Right cardiac atrium (tissue), 5 donors: ENCODE results near the gene FAM32A. TPM values are rescaled to one million over a fixed set of nuclear protein-coding genes. Genes with fewer than 3 reads are reported as not detected.
A peak's percentile ranks its signal among the peaks of the same experiment; 100 is the strongest.

Source experiments
- ATAC-seq, 2 donors: fragments of 200-7000 bp; cut with Tn5 transposase; one replicate each; pipeline versions ENCODE4 v1.8.0 to v1.9.1; 2020; ENCODE audit warnings: moderate library complexity in 2 of 2, mild to moderate bottlenecking in 1 of 2
- DNase-seq, 3 donors: peaks; one replicate each; pipeline ENCODE4 v3.0.0-alpha.2; 2020
- H3K27ac ChIP-seq: one replicate; pipeline ENCODE4 v1.5.1; 2013; ENCODE audit warnings: mild to moderate bottlenecking, low read length, control low read depth, moderate library complexity
- H3K27me3 ChIP-seq: one replicate; pipeline ENCODE4 v1.6.1; 2013; ENCODE audit not compliant: control insufficient read depth, insufficient read depth
- H3K4me1 ChIP-seq: one replicate; pipeline ENCODE4 v1.6.1; 2013; ENCODE audit warnings: low read length; ENCODE audit not compliant: control insufficient read depth, insufficient read depth
- H3K4me3 ChIP-seq: one replicate; pipeline ENCODE4 v1.5.1; 2013; ENCODE audit warnings: low read length, control low read depth
- H3K9me3 ChIP-seq: one replicate; pipeline ENCODE4 v1.6.1; 2013; ENCODE audit warnings: low read length; ENCODE audit not compliant: control insufficient read depth
- WGBS: extraction: QIAGEN DNeasy Blood & Tissue Kit; methylation state at CpG from one replicate; pipeline ENCODE4 v1.1.7; 2013; 5-methylcytosine and 5-hydroxymethylcytosine counted together
- intact Hi-C, 4 donors: fragments of 100-400 bp; cut with DNase I; formaldehyde crosslinking; loops; one replicate each; pipeline versions ENCODE4 v1.11.0 to v1.14.0; 2022 to 2023
- polyA plus RNA-seq: library from polyadenylated mRNA; stranded (reverse); fragments of 200-250 nt; gene quantifications from one replicate; pipeline ENCODE4 v1.2.3, GENCODE V29; 2013
- total RNA-seq, 4 donors: library from RNA; stranded (reverse); fragmentation: NEBNext Ultra II Directional; extraction: Animal tissue kit (Norgen Biotek cat#: 25700); gene quantifications; one replicate each; pipeline ENCODE4 v1.2.1, GENCODE V29; 2021
- donor health status: healthy with polysubstance abuse.
- donor health status: DM: no; HTN: yes; CAD: no.
- donor health status: DM: no; HTN: no; CAD: no.
- donor health status: DM: no; HTN: yes; CAD: no; lungs with severe emphysema.
- donor health status: DM: yes; HTN: yes; CAD: no.

Gene FAM32A
- total and polyA plus RNA-seq, 5 donors, result 37.5 to 49.3 (median 41.6) TPM

- H3K9me3 ChIP-seq, result no peaks in the 10 kb centered on the region
- no peak overlapping the region for H3K4me3 ChIP-seq
- no peaks in the 10 kb centered on the region for H3K27me3 ChIP-seq
- intact Hi-C loops, result no loop called here
- H3K27ac ChIP-seq, result no peak overlapping the region
- H3K4me1 ChIP-seq, result peaks cover 5% of the 10 kb centered on the region
- WGBS, result 77% methylated on average over 29 of the region's 29 CpGs
- DNase-seq (peak in 1 of 3 donors; percentile 42), ATAC-seq (no peak)
Observed at GRCh38 chr19:16208847-16209665, 23.8 kb downstream of the FAM32A start.

- Histone ChIP-seq H3K4me3 (no peak overlapping the region), H3K9me3 (no peaks in the 10 kb centered on the region), H3K27ac (no peak overlapping the region), H3K4me1 (peaks cover 4% of the 10 kb centered on the region), H3K27me3 (no peaks in the 10 kb centered on the region)
- DNase-seq, result no peak
- ATAC-seq, result no peak
- intact Hi-C loops, result no loop called here
- WGBS, result 93% methylated on average over 4 of the region's 4 CpGs
Observed at GRCh38 chr19:16210168-16210567, 25.0 kb downstream of the FAM32A start.

GRCh38 chr19:16213076-16213475 is 27.9 kb downstream of the FAM32A start:
- DNase-seq (no peak), ATAC-seq (no peak)
- H3K27me3 ChIP-seq, result no peaks in the 10 kb centered on the region
- no peak overlapping the region for H3K4me3 ChIP-seq
- H3K4me1 ChIP-seq, result no peaks in the 10 kb centered on the region
- H3K9me3 ChIP-seq, result no peaks in the 10 kb centered on the region
- H3K27ac ChIP-seq, result no peak overlapping the region
- intact Hi-C loops, result no loop called here

GRCh38 chr19:16216744-16217670 is 31.8 kb downstream of the FAM32A start:
- WGBS, result 89% methylated on average over 13 of the region's 13 CpGs
- Histone ChIP-seq H3K9me3 (no peaks in the 10 kb centered on the region), H3K27ac (no peak overlapping the region), H3K4me1 (no peaks in the 10 kb centered on the region), H3K27me3 (no peaks in the 10 kb centered on the region), H3K4me3 (no peak overlapping the region)
- intact Hi-C loops, result no loop called here
- DNase-seq (no peak), ATAC-seq (peak; percentile 62 to 67)

- Histone ChIP-seq H3K4me1 (no peaks in the 10 kb centered on the region), H3K27me3 (no peaks in the 10 kb centered on the region), H3K4me3 (no peak overlapping the region), H3K27ac (no peak overlapping the region), H3K9me3 (no peaks in the 10 kb centered on the region)
- peak; percentile 22 to 31 for ATAC-seq
- DNase-seq, result no peak
- intact Hi-C loops, result no loop called here
- WGBS, result 92% methylated on average over 16 of the region's 16 CpGs
Observed at GRCh38 chr19:16217716-16218451, 32.7 kb downstream of the FAM32A start.

GRCh38 chr19:16218851-16219250 is 33.6 kb downstream of the FAM32A start:
- ATAC-seq (no peak), DNase-seq (no peak)
- Histone ChIP-seq H3K4me3 (no peak overlapping the region), H3K4me1 (no peaks in the 10 kb centered on the region), H3K9me3 (no peaks in the 10 kb centered on the region), H3K27ac (no peak overlapping the region), H3K27me3 (no peaks in the 10 kb centered on the region)
- 78% methylated on average over 2 of the region's 2 CpGs for WGBS
- intact Hi-C loops, result no loop called here

GRCh38 chr19:16222806-16223205 is 37.6 kb downstream of the FAM32A start:
- ATAC-seq, result no peak
- 90% methylated on average over 3 of the region's 3 CpGs for WGBS

GRCh38 chr19:16223746-16224145 is 38.5 kb downstream of the FAM32A start:
- 88% methylated on average over 15 of the region's 15 CpGs for WGBS
- intact Hi-C loops, result no loop called here
- no peak for ATAC-seq

More at GRCh38 chr19:16222806-16223205, 37.6 kb downstream of the FAM32A start:
- no peak for DNase-seq
- Histone ChIP-seq H3K9me3 (no peaks in the 10 kb centered on the region), H3K4me3 (no peak overlapping the region), H3K27me3 (no peaks in the 10 kb centered on the region), H3K4me1 (no peaks in the 10 kb centered on the region), H3K27ac (no peak overlapping the region)
- intact Hi-C loops, result no loop called here

GRCh38 chr19:16224293-16225045 is 39.3 kb downstream of the FAM32A start:
- Histone ChIP-seq H3K4me1 (no peaks in the 10 kb centered on the region), H3K27ac (no peak overlapping the region), H3K27me3 (no peaks in the 10 kb centered on the region), H3K4me3 (no peak overlapping the region), H3K9me3 (no peaks in the 10 kb centered on the region)
- ATAC-seq, result no peak
- no peak for DNase-seq
- intact Hi-C loops, result no loop called here
- WGBS, result 92% methylated on average over 32 of the region's 32 CpGs

More at GRCh38 chr19:16223746-16224145, 38.5 kb downstream of the FAM32A start:
- no peak overlapping the region for H3K4me3 ChIP-seq
- no peaks in the 10 kb centered on the region for H3K9me3 ChIP-seq
- no peaks in the 10 kb centered on the region for H3K4me1 ChIP-seq
- no peaks in the 10 kb centered on the region for H3K27me3 ChIP-seq
- no peak for DNase-seq
- H3K27ac ChIP-seq, result no peak overlapping the region
